ENCODE measurements around the gene STRN4. TPM values are rescaled to one million over a fixed set of nuclear protein-coding genes. Genes with fewer than 3 reads are reported as not detected.
A peak's percentile ranks its signal among the peaks of the same experiment; 100 is the strongest.

Gene STRN4
- total RNA-seq, 2 donors from 2014 or later = 60.7 to 69.9 TPM

DNA sequence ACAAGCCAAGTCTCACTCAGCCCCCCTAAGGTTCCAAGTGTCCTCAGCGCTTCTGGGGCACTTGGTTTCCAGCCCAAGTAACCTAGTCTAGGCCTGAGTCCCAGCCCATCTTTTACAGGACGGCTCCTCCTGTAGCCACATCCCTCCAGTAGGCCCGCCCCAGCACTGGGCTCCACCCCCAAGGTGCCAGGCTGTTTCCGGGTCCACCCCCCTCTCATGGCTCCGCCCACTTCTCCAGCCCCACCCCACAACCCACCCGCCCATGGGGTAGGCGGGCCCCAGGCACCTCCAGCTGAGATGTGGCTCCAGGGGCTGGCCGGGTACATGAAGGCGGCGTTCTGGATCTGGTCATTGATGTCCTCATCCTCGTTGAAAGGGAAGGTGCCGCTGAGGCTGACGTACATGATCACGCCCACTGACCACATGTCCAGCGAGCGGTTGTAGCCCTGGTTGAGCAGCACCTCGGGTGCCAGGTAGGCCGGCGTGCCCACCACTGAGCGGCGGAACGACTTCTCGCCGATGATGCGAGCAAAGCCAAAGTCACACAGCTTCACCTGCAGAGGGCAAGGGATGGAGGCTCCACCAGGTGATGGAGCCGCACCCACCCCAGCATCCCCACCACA is 68.0 kb downstream of the STRN4 start:
- peaks cover 100% of the 10 kb centered on the region for H3K36me3 Mint-ChIP-seq (ENCODE audit: low read depth)
- no peaks in the 10 kb centered on the region for H3K27me3 Mint-ChIP-seq
- H3K9me3 Mint-ChIP-seq = no peaks in the 10 kb centered on the region
- H3K4me1 Mint-ChIP-seq = peaks cover 10% of the 10 kb centered on the region
- peak; percentile 89 for ATAC-seq (replicated peaks)
- H3K27ac Mint-ChIP-seq = peak overlapping the region; percentile 68
- no peak overlapping the region for H3K4me3 Mint-ChIP-seq

DNA sequence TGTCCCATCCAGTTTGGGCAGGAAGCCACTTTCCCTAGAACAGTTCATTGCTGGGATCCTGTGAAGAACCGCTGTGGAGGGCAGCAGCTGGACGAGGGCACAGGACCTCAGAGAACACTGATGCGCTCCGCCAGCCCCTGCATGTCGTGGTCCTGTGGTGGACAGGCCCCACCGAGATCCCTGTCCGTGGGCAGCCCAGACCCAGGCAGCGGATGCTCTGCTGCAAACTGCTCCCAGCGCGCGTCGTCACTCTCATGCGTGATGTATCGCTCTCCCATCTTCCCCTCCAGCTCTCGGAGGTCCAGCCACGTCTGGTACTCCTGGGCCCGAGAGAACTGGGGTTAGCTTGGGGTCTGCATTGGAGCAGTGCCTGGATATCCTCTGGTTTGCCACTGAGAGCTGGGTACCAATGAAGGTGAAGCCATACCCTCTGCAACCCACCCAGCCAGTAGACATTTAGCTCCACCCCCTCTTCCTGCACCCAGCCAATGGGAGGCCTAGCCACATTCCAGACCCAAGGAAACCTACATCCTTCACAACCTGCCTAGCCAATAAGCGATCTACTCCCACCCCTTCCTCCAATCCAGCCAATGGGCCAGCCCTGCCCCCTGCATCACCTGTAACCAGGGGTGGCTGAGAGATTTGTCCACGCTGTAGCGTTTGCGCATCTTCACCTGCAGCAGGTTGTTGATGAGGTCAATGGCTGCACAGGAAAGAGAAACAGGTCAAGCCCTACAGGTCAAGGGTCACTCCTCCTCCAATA is 71.7 kb downstream of the STRN4 start:
- Mint-ChIP-seq H3K27ac (peak overlapping the region; percentile 7), H3K4me1 (peaks cover 10% of the 10 kb centered on the region), H3K27me3 (no peaks in the 10 kb centered on the region), H3K36me3 (ENCODE audit: low read depth) (peaks cover 68% of the 10 kb centered on the region), H3K4me3 (no peak overlapping the region), H3K9me3 (no peaks in the 10 kb centered on the region)
- ATAC-seq (replicated peaks) = no peak

DNA sequence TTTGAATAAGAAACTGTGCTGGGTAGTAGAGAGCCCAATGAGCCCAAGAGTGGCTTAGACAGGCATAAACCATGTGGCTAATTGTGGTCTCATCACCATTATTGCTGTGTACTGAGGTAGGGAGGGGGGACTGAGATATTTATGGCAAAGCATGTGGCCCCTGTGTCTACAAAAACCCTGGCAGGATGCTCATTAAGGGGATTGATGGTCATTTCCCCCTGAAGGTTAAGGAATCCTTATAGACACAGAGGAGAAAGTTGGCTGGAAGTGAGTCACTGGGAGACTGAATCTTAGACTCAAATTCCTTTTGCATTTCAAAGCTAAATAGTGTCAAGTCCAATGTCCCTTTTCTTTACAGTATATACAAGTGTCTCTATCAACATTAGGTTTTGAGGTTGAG is 75.4 kb downstream of the STRN4 start:
- H3K27ac Mint-ChIP-seq = no peak overlapping the region
- H3K36me3 Mint-ChIP-seq (ENCODE audit: low read depth) = peaks cover 30% of the 10 kb centered on the region
- H3K4me1 Mint-ChIP-seq = no peaks in the 10 kb centered on the region
- no peaks in the 10 kb centered on the region for H3K27me3 Mint-ChIP-seq
- H3K4me3 Mint-ChIP-seq = no peak overlapping the region
- H3K9me3 Mint-ChIP-seq = no peaks in the 10 kb centered on the region
- no peak for ATAC-seq (replicated peaks)

Other genes with a start within 250 kb of the STRN4 start
- gene CALM3, start 145.1 kb downstream of the STRN4 start, total RNA-seq = 100 to 1,000 TPM; 313 to 323 TPM
- 10 to 100 TPM in 1 of 2 donors, 1 to 10 TPM in 1; 1.3 to 12.9 TPM for gene PTGIR, start 121.4 kb downstream of the STRN4 start, total RNA-seq
- 1 to 10 TPM in 1 of 2 donors, not detected in 1; 9.6 TPM for gene GNG8, start 110.2 kb downstream of the STRN4 start, total RNA-seq
- gene DACT3, start 85.3 kb downstream of the STRN4 start, total RNA-seq = 1 to 10 TPM in 1 of 2 donors, under 1 TPM in 1; 0.09 to 5.4 TPM
- gene PRKD2, start 29.3 kb downstream of the STRN4 start, total RNA-seq = 100 to 1,000 TPM in 1 of 2 donors, 10 to 100 TPM in 1; 75.0 to 103 TPM
- gene FKRP, start 393 bp downstream of the STRN4 start, total RNA-seq = 10 to 100 TPM in 1 of 2 donors, 1 to 10 TPM in 1; 6.3 to 14.3 TPM
- 100 to 1,000 TPM; 119 to 221 TPM for gene SLC1A5, start 42.1 kb upstream of the STRN4 start, total RNA-seq
- 100 to 1,000 TPM in 1 of 2 donors, 10 to 100 TPM in 1; 69.7 to 137 TPM for gene AP2S1, start 104.4 kb upstream of the STRN4 start, total RNA-seq
- gene ARHGAP35, start 114.5 kb upstream of the STRN4 start, total RNA-seq = 10 to 100 TPM; 38.0 to 38.3 TPM